ENCODE data around the gene CD180. TPM values are rescaled to one million over a fixed set of nuclear protein-coding genes. Genes with fewer than 3 reads are reported as not detected.

CD180 gene
- total RNA-seq, 1 donor from 2014 or later, result under 0.01 TPM

- DNase-seq (ENCODE audit: low read depth in 2 of 2), result no peak
These were observed 34.8 kb downstream of the CD180 start for GRCh38 chr5:67161767-67162166.

GRCh38 chr5:67160985-67161384 is 35.6 kb downstream of the CD180 start:
- peak in 1 of 2 donors; percentile 39 for DNase-seq (ENCODE audit: low read depth in 2 of 2)

GRCh38 chr5:67160272-67160671 is 36.3 kb downstream of the CD180 start:
- no peak for DNase-seq (ENCODE audit: low read depth in 2 of 2)

- peak; percentile 38 to 70 for DNase-seq (ENCODE audit: low read depth in 2 of 2)
These were observed 39.5 kb downstream of the CD180 start for GRCh38 chr5:67156976-67157583.

- DNase-seq (ENCODE audit: low read depth in 2 of 2), result no peak
These were observed 41.9 kb downstream of the CD180 start for GRCh38 chr5:67154556-67155206.

- DNase-seq (ENCODE audit: low read depth in 2 of 2), result no peak
These were observed 43.3 kb downstream of the CD180 start for GRCh38 chr5:67153292-67153691.

- no peak for DNase-seq (ENCODE audit: low read depth in 2 of 2)
These were observed 44.2 kb downstream of the CD180 start for GRCh38 chr5:67152400-67152799.

GRCh38 chr5:67149951-67150523 is 46.6 kb downstream of the CD180 start:
- peak in 1 of 2 donors; percentile 56 for DNase-seq (ENCODE audit: low read depth in 2 of 2)

GRCh38 chr5:67149057-67149950 is 47.3 kb downstream of the CD180 start:
- DNase-seq (ENCODE audit: low read depth in 2 of 2), result no peak

GRCh38 chr5:67147760-67148159 is 48.8 kb downstream of the CD180 start:
- peak in 1 of 2 donors; percentile 42 for DNase-seq (ENCODE audit: low read depth in 2 of 2)

GRCh38 chr5:67146981-67147380 is 49.6 kb downstream of the CD180 start:
- no peak for DNase-seq (ENCODE audit: low read depth in 2 of 2)

- no peak for DNase-seq (ENCODE audit: low read depth in 2 of 2)
These were observed 50.0 kb downstream of the CD180 start for GRCh38 chr5:67146574-67146973.

GRCh38 chr5:67144183-67144639 is 52.4 kb downstream of the CD180 start:
- DNase-seq (ENCODE audit: low read depth in 2 of 2), result no peak

- no peak for DNase-seq (ENCODE audit: low read depth in 2 of 2)
These were observed 53.0 kb downstream of the CD180 start for GRCh38 chr5:67143549-67143948.

- no peak for DNase-seq (ENCODE audit: low read depth in 2 of 2)
These were observed 53.8 kb downstream of the CD180 start for GRCh38 chr5:67142816-67143215.

GRCh38 chr5:67141644-67142043 is 55.0 kb downstream of the CD180 start:
- DNase-seq (ENCODE audit: low read depth in 2 of 2), result peak in 1 of 2 donors; percentile 55

- no peak for DNase-seq (ENCODE audit: low read depth in 2 of 2)
These were observed 56.2 kb downstream of the CD180 start for GRCh38 chr5:67140413-67140812.

GRCh38 chr5:67139030-67139429 is 57.6 kb downstream of the CD180 start:
- no peak for DNase-seq (ENCODE audit: low read depth in 2 of 2)

- no peak for DNase-seq (ENCODE audit: low read depth in 2 of 2)
These were observed 61.1 kb downstream of the CD180 start for GRCh38 chr5:67135381-67135984.

GRCh38 chr5:67133776-67134175 is 62.8 kb downstream of the CD180 start:
- DNase-seq (ENCODE audit: low read depth in 2 of 2), result no peak

GRCh38 chr5:67133217-67133616 is 63.4 kb downstream of the CD180 start:
- DNase-seq (ENCODE audit: low read depth in 2 of 2), result no peak

All from lung microvascular endothelial cell (primary cell).